Adrenal gland (tissue), 12 donors: ENCODE measurements around the gene EPHB2. TPM values are rescaled to one million over a fixed set of nuclear protein-coding genes. Genes with fewer than 3 reads are reported as not detected.

ENCODE experiments used
- DNase-seq, 7 donors: peaks; one replicate each; pipeline ENCODE4 v3.0.0-alpha.2; 2019 to 2020
- H3K27ac ChIP-seq, 5 donors: fragments of 200-600 bp; sonication (generic) in 4 of 5; 1 replicate in 3 of 5; 2 replicates in 2 of 5; pipeline versions ENCODE4 v1.5.1 to v1.8.0; 2016 to 2020; ENCODE audit warnings: mild to moderate bottlenecking in 1 of 5
- H3K27me3 ChIP-seq: fragments of 200-600 bp; 2 replicates; pipeline ENCODE4 v1.8.0; 2021
- H3K36me3 ChIP-seq, 2 donors: fragments of 200-600 bp; replicated peaks in 1 of 2; 1 replicate in 1 of 2; 2 replicates in 1 of 2; pipeline versions ENCODE4 v1.5.1 to v1.8.0; 2018 to 2022
- H3K4me1 ChIP-seq, 2 donors: fragments of 200-600 bp; replicated peaks in 1 of 2; 1 replicate in 1 of 2; 2 replicates in 1 of 2; pipeline versions ENCODE4 v1.5.1 to v1.8.0; 2018 to 2021
- H3K4me3 ChIP-seq, 4 donors: fragments of 200-600 bp; sonication (generic) in 3 of 4; one replicate each; pipeline ENCODE4 v1.5.1; 2016 to 2018
- H3K9me3 ChIP-seq, 3 donors: fragments of 200-600 bp; sonication (generic) in 1 of 3; replicated peaks in 1 of 3; 1 replicate in 2 of 3; 2 replicates in 1 of 3; pipeline versions ENCODE4 v1.5.1 to v1.8.0; 2016 to 2021
- POLR2A ChIP-seq, 2 donors: fragments of 450-650 bp; IDR thresholded peaks; one replicate each; pipeline ENCODE4 v1.6.1; 2017; ENCODE audit warnings: antibody characterized with exemption in 2 of 2, mild to moderate bottlenecking in 2 of 2, moderate library complexity in 1 of 2
- WGBS, 4 donors: extraction: QIAGEN DNeasy Blood & Tissue Kit in 2 of 4; methylation state at CpG; one replicate each; pipeline versions ENCODE4 v1.1.5 to v1.1.7; 2013 to 2017; 5-methylcytosine and 5-hydroxymethylcytosine counted together
- intact Hi-C, 2 donors: fragments of 100-400 bp; cut with DNase I; formaldehyde crosslinking; loops; one replicate each; pipeline versions ENCODE4 v1.14.1 to v1.15.0; 2022 to 2023
- polyA plus RNA-seq, 3 donors: library from polyadenylated mRNA; stranded (reverse); fragments of 200-250 nt in 2 of 3; fragments of 350-450 nt in 1 of 3; fragmentation: Illumina TruSeq in 1 of 3; extraction: RNeasy Lipid Tissue Mini Kit (QIAGEN cat#74804) in 1 of 3; gene quantifications; one replicate each; pipeline ENCODE4 v1.2.3, GENCODE V29; 2013 to 2014
- total RNA-seq, 9 donors: library from RNA; depleted of rRNA in 4 of 9; stranded (reverse); fragments of >200 nt in 4 of 9; fragments of 120-200 nt in 1 of 9; fragmentation: NEBNext Ultra II Directional in 1 of 9; extraction: Animal tissue kit (Norgen Biotek cat#: 25700) in 1 of 9; gene quantifications; one replicate each; pipeline versions ENCODE4 v1.1.0 to v1.2.4, GENCODE V29; 2013 to 2023
- TF ChIP-seq, protein P1 (sequence below), 6 experiments: fragments of 450-650 bp in 4 of 6; fragments of 200-600 bp in 2 of 6; sonication (generic) in 1 of 6; IDR thresholded peaks; 1 replicate in 5 of 6; 2 replicates in 1 of 6; pipeline versions ENCODE4 v1.5.1 to v1.8.0; 2016 to 2021; ENCODE audit warnings: antibody characterized with exemption in 6 of 6, mild to moderate bottlenecking in 2 of 6, moderate library complexity in 1 of 6
- donor health status: healthy with polysubstance abuse.
- donor health status: Bipolar disorder and iron deficiency.
- donor health status: DM: yes; HTN: yes; CAD: no.
- donor health status: DM: no; HTN: no; CAD: no.
- donor health status: DM: no; HTN: no; CAD: no.
- donor health status: DM: yes; HTN: yes; CAD: no.

Gene EPHB2
- total and polyA plus RNA-seq, 12 donors, result 0.67 to 10.3 (median 3.1) TPM

DNA sequence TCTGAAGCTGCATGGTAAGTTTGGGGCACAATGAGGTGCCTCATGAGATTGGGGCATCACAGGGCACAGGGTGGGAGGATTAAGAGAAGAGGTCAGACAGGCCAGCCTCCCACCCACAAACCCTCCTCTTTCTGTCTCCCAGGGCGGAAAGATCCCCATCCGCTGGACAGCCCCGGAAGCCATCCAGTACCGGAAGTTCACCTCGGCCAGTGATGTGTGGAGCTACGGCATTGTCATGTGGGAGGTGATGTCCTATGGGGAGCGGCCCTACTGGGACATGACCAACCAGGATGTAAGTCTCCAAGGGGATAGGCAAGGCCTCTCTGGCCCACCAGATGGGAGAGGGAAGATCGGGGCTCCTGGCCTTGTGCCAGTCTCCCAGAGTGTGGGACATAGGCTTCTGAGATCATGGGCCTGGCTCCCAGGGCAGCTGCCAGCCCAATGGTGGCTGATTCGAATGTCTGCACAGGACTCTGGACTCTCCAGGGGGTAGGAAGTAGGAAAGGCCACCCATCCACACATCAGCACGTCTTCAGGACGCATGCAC, 198.3 kb downstream of the EPHB2 start:
- DNase-seq, result no peak
- Histone ChIP-seq H3K9me3 (no peaks in the 10 kb centered on the region), H3K4me1 (no peaks in the 10 kb centered on the region), H3K36me3 (no peaks in the 10 kb centered on the region), H3K27ac (no peak overlapping the region), H3K4me3 (no peak overlapping the region), H3K27me3 (no peaks in the 10 kb centered on the region)
- no peak for TF ChIP-seq POLR2A (IDR thresholded peaks at IDR 0.05)
- TF ChIP-seq, protein P1, sequence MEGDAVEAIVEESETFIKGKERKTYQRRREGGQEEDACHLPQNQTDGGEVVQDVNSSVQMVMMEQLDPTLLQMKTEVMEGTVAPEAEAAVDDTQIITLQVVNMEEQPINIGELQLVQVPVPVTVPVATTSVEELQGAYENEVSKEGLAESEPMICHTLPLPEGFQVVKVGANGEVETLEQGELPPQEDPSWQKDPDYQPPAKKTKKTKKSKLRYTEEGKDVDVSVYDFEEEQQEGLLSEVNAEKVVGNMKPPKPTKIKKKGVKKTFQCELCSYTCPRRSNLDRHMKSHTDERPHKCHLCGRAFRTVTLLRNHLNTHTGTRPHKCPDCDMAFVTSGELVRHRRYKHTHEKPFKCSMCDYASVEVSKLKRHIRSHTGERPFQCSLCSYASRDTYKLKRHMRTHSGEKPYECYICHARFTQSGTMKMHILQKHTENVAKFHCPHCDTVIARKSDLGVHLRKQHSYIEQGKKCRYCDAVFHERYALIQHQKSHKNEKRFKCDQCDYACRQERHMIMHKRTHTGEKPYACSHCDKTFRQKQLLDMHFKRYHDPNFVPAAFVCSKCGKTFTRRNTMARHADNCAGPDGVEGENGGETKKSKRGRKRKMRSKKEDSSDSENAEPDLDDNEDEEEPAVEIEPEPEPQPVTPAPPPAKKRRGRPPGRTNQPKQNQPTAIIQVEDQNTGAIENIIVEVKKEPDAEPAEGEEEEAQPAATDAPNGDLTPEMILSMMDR (IDR thresholded peaks at IDR 0.05), result no peak
- WGBS, 4 donors, result 93 to 96% (median 95%) methylated on average over 3 to 11 of the region's 11 CpGs
- intact Hi-C loops, result no loop called here

DNA sequence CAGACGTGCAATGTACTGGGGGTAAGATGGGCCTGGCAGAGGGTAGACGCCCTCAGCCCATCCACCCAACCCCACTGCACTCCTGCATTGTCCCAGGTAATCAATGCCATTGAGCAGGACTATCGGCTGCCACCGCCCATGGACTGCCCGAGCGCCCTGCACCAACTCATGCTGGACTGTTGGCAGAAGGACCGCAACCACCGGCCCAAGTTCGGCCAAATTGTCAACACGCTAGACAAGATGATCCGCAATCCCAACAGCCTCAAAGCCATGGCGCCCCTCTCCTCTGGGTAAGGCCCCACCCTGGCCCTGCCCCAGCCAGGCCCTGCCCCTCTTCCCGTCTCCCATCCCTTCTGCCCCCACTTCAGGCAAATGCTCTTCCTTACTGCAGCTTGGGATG, 199.6 kb downstream of the EPHB2 start:
- 93 to 97% (median 95%) methylated on average over 7 to 13 of the region's 13 CpGs for WGBS, 4 donors
- intact Hi-C loops, result no loop called here

DNA sequence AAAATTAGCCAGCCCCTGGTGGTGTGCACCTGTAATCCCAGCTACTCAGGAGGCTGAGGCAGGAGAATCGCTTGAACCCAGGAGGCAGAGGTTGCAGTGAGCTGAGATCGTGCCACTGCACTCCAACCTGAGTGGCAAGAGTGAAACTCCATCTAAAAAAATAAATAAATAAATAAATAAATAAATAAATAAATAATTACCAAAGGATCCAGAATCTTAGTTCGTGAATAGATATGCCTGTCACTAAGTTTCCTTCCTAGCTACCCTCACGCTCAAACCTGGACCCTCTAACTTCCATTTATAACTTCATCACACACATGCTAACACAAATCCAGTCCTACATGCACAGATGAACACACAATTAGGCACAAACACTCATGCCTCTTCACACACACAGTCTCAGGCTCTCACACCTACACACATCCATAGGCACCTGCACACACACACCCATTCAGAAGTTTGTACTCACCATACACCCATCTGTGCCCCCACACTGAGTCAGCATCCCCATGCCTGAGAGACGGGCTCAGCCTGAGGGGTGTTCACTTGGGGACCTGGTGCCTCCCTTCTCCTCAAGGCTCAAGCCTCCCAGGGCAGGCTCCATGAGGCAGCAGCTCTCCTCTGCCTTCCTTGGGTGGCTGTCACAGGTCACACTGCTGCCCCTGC, 200.5 kb downstream of the EPHB2 start:
- 88 to 95% (median 94%) methylated on average over 4 to 5 of the region's 5 CpGs for WGBS, 4 donors
- H3K36me3 ChIP-seq, result no peaks in the 10 kb centered on the region
- H3K27ac ChIP-seq, result no peak overlapping the region
- no peaks in the 10 kb centered on the region for H3K4me1 ChIP-seq
- DNase-seq, result no peak
- H3K4me3 ChIP-seq, result no peak overlapping the region
- TF ChIP-seq POLR2A (IDR thresholded peaks at IDR 0.05), result no peak
- TF ChIP-seq, protein P1 (IDR thresholded peaks at IDR 0.05), result no peak
- no peaks in the 10 kb centered on the region for H3K27me3 ChIP-seq
- intact Hi-C loops, result no loop called here
- no peaks in the 10 kb centered on the region for H3K9me3 ChIP-seq

More for the DNA sequence above, 199.6 kb downstream of the EPHB2 start:
- TF ChIP-seq, protein P1 (IDR thresholded peaks at IDR 0.05), result no peak
- TF ChIP-seq POLR2A (IDR thresholded peaks at IDR 0.05), result no peak
- no peak overlapping the region for H3K27ac ChIP-seq
- H3K36me3 ChIP-seq, result no peaks in the 10 kb centered on the region
- no peaks in the 10 kb centered on the region for H3K27me3 ChIP-seq
- H3K9me3 ChIP-seq, result no peaks in the 10 kb centered on the region
- no peaks in the 10 kb centered on the region for H3K4me1 ChIP-seq
- no peak overlapping the region for H3K4me3 ChIP-seq
- DNase-seq, result no peak

DNA sequence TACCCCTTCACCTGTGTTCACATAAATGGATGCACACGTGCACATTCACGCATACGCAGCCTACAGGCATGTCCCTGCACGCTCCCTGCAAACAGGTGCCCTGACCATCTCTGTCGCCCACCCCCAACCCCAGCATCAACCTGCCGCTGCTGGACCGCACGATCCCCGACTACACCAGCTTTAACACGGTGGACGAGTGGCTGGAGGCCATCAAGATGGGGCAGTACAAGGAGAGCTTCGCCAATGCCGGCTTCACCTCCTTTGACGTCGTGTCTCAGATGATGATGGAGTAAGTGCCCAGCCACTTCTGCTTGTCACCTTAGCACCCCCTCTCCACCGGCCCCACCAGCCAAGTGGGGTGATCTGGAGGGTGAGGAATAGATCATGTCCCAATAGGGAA, 201.7 kb downstream of the EPHB2 start:
- Histone ChIP-seq H3K27me3 (no peaks in the 10 kb centered on the region), H3K4me1 (no peaks in the 10 kb centered on the region), H3K36me3 (no peaks in the 10 kb centered on the region), H3K4me3 (no peak overlapping the region), H3K27ac (no peak overlapping the region), H3K9me3 (no peaks in the 10 kb centered on the region)
- TF ChIP-seq, protein P1 (IDR thresholded peaks at IDR 0.05), result no peak
- no peak for TF ChIP-seq POLR2A (IDR thresholded peaks at IDR 0.05)
- intact Hi-C loops, result no loop called here
- DNase-seq, result no peak
- 89 to 93% (median 93%) methylated on average over 15 to 16 of the region's 16 CpGs for WGBS, 4 donors
